ENCODE results near the gene ZNF48.
A peak's percentile ranks its signal among the peaks of the same experiment; 100 is the strongest.

The ZNF48 gene

GRCh38 chr16:30358990-30359870, 36.0 kb upstream of the ZNF48 start:
- no peak for DNase-seq

GRCh38 chr16:30359871-30360170, 35.4 kb upstream of the ZNF48 start:
- no peak for DNase-seq

GRCh38 chr16:30361180-30361579, 34.0 kb upstream of the ZNF48 start:
- no peak for DNase-seq

GRCh38 chr16:30365200-30365599, 30.0 kb upstream of the ZNF48 start:
- no peak for DNase-seq

DNA sequence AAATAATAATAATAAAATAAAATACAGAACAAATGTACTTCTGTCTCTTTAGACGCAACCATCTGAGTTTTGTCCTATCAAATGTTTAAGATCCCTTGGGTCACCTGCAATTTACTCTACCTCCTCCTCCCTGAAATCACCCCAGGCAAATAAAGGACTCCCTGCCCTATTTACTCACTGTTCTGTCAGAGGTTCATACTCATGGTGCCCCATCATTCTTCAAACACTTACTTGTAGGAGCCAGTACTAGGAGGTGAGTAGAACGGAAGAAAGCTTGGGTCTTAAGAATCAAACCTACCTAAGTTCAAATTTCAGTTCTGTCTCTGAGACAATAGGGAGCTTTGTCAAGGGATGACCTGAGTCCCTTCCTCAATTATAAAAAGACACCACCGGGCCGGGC, 28.7 kb upstream of the ZNF48 start:
- no peak for DNase-seq

- no peak for DNase-seq
These were observed 27.7 kb upstream of the ZNF48 start for GRCh38 chr16:30367349-30368009.

DNA sequence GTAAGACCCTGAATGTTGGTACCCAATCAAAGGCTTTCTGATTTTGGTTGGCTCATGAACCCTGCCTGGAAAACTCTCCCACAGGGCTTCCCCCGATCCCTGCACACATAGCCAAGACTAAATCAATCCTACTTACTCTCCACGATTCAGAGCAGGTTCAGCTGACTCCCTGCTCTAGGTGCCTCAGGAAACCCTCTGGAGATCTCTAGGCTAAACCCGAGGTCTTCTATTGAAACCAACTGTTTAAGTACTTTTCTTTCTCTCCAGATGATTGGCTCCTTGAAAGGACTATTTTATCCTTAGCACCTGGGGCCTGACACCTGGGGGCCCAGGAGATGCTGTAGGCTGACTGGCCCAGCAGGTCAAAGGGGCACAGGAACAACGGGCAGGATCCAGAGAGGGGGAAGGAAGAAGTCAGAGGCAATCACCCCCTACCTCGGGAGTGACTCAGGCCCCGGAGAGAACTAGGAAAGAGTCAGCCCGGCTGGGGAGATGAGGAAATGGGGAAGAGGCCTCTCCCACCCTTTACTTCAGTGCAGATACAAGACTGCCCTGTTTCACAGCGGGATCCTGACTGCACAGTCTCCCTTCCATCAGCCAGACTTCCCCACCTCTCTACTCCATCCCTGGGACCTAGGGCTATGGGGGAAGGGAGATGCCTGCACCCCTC, 27.0 kb upstream of the ZNF48 start:
- no peak for DNase-seq

GRCh38 chr16:30368792-30369090, 26.5 kb upstream of the ZNF48 start:
- DNase-seq = no peak

GRCh38 chr16:30369091-30369937, 25.9 kb upstream of the ZNF48 start:
- no peak for DNase-seq

DNA sequence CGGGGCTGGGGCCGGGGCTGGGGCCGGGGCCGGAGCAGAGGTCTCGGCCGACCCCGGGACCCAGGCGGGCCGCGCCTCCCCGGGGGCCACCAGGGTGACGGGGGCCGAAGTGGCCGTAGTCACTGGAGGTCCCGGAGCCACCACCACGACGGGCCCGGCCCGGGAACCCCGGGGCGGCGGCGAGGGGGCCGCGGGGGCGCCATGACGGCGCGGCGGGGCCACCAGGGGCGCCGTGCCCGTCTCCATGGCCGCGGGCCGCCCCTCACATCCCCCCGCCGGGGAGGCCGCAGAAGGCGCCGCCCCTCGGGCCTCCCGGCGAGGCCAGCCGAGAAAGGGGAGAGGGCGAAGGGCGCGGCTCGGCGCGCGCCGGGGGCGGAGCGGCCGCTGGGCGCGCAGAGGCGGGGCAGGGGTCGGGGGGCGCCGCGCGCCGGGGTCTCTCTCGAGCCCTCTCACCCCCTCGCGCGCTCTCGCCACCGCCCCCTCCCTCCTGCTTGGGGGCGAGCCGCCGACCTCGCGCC, 25.2 kb upstream of the ZNF48 start:
- no peak for DNase-seq

DNA sequence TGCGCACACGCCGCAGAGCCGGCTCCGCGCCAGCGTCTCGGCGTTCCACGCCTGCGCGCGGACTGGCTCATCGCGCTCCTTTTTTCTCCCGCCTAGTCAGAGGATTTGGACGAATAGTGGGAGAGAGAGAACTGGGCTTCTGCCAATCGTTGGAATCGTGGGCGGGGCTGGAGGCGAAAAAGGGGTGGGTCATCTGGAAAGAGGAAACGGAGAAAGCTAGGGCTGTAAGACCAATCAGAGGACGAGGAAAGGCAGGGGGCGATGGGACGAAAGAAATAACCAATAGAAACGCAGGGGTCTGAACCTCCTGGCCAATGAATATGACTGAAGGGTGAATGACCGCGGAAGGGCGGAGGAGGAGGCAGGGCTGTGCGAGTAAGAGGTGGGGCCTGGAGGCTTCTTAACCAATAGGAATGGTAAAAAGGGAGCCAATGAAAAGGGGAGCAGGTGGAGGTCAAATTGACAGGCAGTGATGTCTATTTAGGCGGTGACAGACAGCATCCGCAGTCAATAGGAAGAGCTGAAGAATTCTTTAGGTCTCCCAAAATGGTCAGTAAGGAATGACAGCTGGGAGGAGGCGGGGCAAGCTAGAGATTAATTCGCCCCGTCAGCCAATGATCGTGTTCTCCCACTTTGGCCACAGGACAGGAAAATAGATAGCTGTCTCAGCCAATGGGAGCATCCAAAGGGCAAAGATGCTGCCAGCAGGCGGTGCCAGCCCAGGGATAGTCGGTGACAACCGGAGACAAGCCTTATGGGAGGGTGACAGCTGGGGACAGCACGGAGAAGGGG, 24.6 kb upstream of the ZNF48 start, which contains the start of gene TBC1D10B:
TSS of gene TBC1D10B (minus strand) at position 39 of the 792 bp plus-strand sequence. CDS start 311 bp downstream, outside the sequence.
- DNase-seq = peak; percentile 99

GRCh38 chr16:30371248-30371816, 23.9 kb upstream of the ZNF48 start:
- DNase-seq = no peak

DNA sequence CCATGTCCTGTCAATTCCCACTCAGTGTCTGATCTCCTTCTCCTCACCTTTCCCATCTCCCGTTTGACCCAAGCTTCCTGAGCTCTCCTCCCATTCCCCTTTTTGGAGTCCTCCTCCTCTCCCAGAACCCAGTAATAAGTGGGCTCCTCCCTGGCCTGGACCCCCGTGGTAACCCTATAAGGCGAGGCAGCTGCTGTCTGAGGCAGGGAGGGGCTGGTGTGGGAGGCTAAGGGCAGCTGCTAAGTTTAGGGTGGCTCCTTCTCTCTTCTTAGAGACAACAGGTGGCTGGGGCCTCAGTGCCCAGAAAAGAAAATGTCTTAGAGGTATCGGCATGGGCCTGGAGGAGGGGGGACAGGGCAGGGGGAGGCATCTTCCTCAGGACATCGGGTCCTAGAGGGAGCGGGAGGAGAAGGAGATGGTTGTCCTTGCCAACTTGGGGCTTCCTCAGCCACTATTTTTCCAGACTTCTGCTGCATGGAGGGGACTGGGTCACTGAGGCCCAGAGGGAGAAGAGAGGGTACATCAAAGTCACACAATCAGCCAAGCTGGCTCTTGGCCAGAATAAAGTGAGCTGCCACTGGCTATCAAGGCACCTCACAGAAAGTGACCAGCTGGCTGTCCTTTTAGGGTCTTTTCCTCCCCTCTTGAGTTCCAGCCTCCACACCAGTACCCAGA, 23.0 kb upstream of the ZNF48 start:
- no peak for DNase-seq

- no peak for DNase-seq
These were observed 22.5 kb upstream of the ZNF48 start for GRCh38 chr16:30372725-30373124.

DNA sequence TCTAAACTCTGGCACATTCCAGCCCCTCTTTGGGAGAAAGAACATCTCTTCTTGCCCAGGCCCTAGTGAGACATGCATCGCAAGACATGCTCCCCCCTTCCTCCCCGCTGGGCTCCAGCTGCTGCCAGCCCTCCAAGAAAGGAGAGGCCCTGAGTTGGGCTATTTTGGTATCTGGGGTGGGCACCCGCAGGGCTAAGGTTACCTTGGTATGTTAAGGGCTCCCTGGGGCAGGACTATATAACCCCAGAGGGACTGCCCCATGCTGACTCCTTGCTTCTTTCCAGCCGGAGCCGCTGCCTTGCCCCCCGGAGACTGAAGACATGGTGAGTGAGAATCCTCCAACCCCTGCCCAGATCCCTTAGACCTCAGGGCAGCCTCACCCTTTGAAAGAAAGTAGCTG, 20.7 kb upstream of the ZNF48 start, which contains the start of gene MYL11:
TSS of gene MYL11 (plus strand) at position 265 of the 400 bp plus-strand sequence. CDS start at position 321, 56 bp downstream.
- DNase-seq = no peak

DNA sequence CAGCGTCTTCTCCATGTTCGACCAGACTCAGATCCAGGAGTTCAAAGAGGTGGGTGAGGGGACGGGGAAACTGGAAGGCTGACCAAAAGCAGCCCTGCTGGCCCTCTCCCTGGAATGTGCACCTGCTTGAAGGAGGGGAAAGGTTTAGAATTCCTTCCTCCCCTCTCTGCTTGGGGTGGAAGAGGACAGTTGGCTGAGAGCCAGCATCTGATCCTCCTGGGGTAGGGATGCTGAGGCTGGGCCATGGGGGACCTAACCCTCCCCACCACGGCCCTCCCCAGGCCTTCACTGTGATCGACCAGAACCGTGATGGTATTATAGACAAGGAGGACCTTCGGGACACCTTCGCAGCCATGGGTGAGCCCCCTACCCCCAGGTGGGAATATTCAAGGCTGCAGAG, 19.4 kb upstream of the ZNF48 start:
- no peak for DNase-seq

GRCh38 chr16:30376461-30376902, 18.7 kb upstream of the ZNF48 start:
- no peak for DNase-seq

DNA sequence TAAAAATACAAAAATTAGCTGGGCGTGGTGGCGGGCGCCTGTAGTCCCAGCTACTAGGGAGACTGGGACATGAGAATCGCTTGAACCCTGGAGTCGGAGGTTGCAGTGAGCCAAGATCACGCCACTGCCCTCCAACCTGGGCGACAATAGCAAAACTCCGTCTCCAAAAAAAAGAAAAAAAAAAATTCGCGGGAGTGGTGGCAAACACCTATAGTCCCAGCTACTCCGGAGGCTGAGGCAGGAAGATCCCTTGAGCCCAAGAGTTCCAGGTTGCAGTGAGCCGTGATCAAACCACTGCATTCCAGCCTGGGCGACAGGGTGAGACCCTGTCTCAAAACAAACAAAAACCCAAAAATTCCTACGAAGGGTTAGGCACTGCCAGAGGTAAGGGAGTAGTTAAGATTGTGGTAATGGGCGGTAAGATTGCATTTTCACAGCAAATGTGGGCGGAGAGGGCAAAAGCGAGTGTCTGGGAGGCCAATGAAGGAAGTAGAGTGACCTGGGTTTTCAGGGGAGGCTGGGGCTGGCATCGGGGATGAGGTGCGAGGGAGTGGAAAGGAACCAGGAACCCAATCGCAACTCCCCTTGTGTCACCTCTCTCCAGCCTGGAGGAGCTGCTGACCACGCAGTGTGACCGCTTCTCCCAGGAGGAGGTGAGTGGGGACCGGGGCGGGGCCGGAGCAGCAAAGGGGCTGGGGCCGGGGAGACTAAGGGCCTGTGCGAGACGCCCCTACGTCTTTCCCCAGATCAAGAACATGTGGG, 18.0 kb upstream of the ZNF48 start:
- no peak for DNase-seq

GRCh38 chr16:30377812-30378235, 17.4 kb upstream of the ZNF48 start:
- DNase-seq = peak; percentile 91

All from activated CD4-positive, alpha-beta T cell treated with anti-CD3 and anti-CD28 coated beads, Interleukin-2, amount 50 U/mL, for 1 hour (primary cell).